Breast epithelium (tissue), 4 donors: ENCODE data around the gene PDIA5. TPM values are rescaled to one million over a fixed set of nuclear protein-coding genes. Genes with fewer than 3 reads are reported as not detected.
"Not testable (repeated sequence)": the region's sequence is repeated elsewhere in the genome, so short reads cannot be mapped to it uniquely, and the experiment has no call there.

Source experiments
- DNase-seq, 2 donors: peaks; one replicate each; pipeline ENCODE4 v3.0.0-alpha.2; 2019; ENCODE audit warnings: low spot score in 2 of 2
- H3K27ac ChIP-seq, 2 donors: fragments of 200-600 bp; sonication (generic) in 1 of 2; one replicate each; pipeline ENCODE4 v1.5.1; 2016 to 2019; ENCODE audit warnings: mild to moderate bottlenecking in 1 of 2
- H3K27me3 ChIP-seq, 2 donors: fragments of 200-600 bp; sonication (generic) in 1 of 2; one replicate each; pipeline versions ENCODE4 v1.5.1 to v1.6.0; 2017 to 2019; ENCODE audit warnings: control low read depth in 1 of 2, mild to moderate bottlenecking in 1 of 2
- H3K36me3 ChIP-seq: fragments of 200-600 bp; one replicate; pipeline ENCODE4 v1.5.1; 2019
- H3K4me1 ChIP-seq, 2 donors: fragments of 200-600 bp; sonication (generic); one replicate each; pipeline ENCODE4 v1.5.1; 2016 to 2019; ENCODE audit warnings: control low read depth in 1 of 2
- H3K4me3 ChIP-seq, 3 donors: fragments of 200-600 bp; sonication (generic); 1 replicate in 2 of 3; 2 replicates in 1 of 3; pipeline ENCODE4 v1.5.1; 2016 to 2019; ENCODE audit warnings: mild to moderate bottlenecking in 3 of 3, moderate library complexity in 2 of 3
- H3K9me3 ChIP-seq, 2 donors: fragments of 200-600 bp; sonication (generic) in 1 of 2; one replicate each; pipeline ENCODE4 v1.5.1; 2016 to 2019; ENCODE audit warnings: control low read depth in 1 of 2
- CTCF ChIP-seq, 3 donors: fragments of 450-650 bp; IDR thresholded peaks; one replicate each; pipeline ENCODE4 v1.5.1; 2016 to 2017; ENCODE audit warnings: antibody characterized with exemption in 3 of 3, mild to moderate bottlenecking in 3 of 3, moderate library complexity in 3 of 3
- POLR2A ChIP-seq: fragments of 450-650 bp; IDR thresholded peaks from one replicate; pipeline ENCODE4 v1.6.1; 2016; ENCODE audit warnings: antibody characterized with exemption, mild to moderate bottlenecking, moderate library complexity
- POLR2AphosphoS5 ChIP-seq, 3 donors: sonication (generic); formaldehyde crosslinking; IDR thresholded peaks; one replicate each; pipeline ENCODE4 v1.6.1; 2017; ENCODE audit warnings: antibody characterized with exemption in 3 of 3
- intact Hi-C: fragments of 100-400 bp; cut with DNase I; formaldehyde crosslinking; loops from one replicate; pipeline ENCODE4 v1.15.1; 2023; ENCODE audit warnings: low total_unique reads
- total RNA-seq, 3 donors: library from RNA; depleted of rRNA; stranded (reverse); fragments of >200 nt; gene quantifications; one replicate each; pipeline ENCODE4 v1.1.0, GENCODE V29; 2016

PDIA5 gene
- total RNA-seq, 3 donors from 2014 or later: 10.7 to 26.5 (median 11.0) TPM

GRCh38 chr3:123150449-123151215 is 83.8 kb downstream of the PDIA5 start:
- Histone ChIP-seq H3K4me3 (no peak overlapping the region), H3K4me1 (no peaks in the 10 kb centered on the region), H3K27me3 (no peaks in the 10 kb centered on the region), H3K27ac (no peak overlapping the region), H3K36me3 (peaks cover 5% of the 10 kb centered on the region), H3K9me3 (no peaks in the 10 kb centered on the region)
- intact Hi-C loops: no loop called here
- no peak for DNase-seq
- TF ChIP-seq CTCF (IDR thresholded peaks at IDR 0.05): no peak
- TF ChIP-seq POLR2A: no peak
- TF ChIP-seq POLR2AphosphoS5 (IDR thresholded peaks at IDR 0.05): no peak

GRCh38 chr3:123151251-123151705 is 84.5 kb downstream of the PDIA5 start:
- intact Hi-C loops: no loop called here
- Histone ChIP-seq H3K9me3 (no peaks in the 10 kb centered on the region), H3K27ac (no peak overlapping the region), H3K36me3 (peaks cover 5% of the 10 kb centered on the region), H3K4me3 (no peak overlapping the region), H3K4me1 (no peaks in the 10 kb centered on the region), H3K27me3 (no peaks in the 10 kb centered on the region)
- DNase-seq: no peak
- TF ChIP-seq POLR2A (no peak), POLR2AphosphoS5 (IDR thresholded peaks at IDR 0.05) (no peak), CTCF (IDR thresholded peaks at IDR 0.05) (no peak)

GRCh38 chr3:123151853-123152420 is 85.1 kb downstream of the PDIA5 start:
- H3K4me3 ChIP-seq, H3K27me3 ChIP-seq, DNase-seq, intact Hi-C loops, H3K4me1 ChIP-seq, H3K36me3 ChIP-seq, H3K9me3 ChIP-seq, H3K27ac ChIP-seq: not testable (repeated sequence)

- peaks cover 5% of the 10 kb centered on the region for H3K36me3 ChIP-seq
- no peaks in the 10 kb centered on the region for H3K9me3 ChIP-seq
- intact Hi-C loops: no loop called here
- no peak overlapping the region for H3K4me3 ChIP-seq
- H3K4me1 ChIP-seq: no peaks in the 10 kb centered on the region
- no peaks in the 10 kb centered on the region for H3K27me3 ChIP-seq
- no peak overlapping the region for H3K27ac ChIP-seq
- TF ChIP-seq POLR2A (no peak), POLR2AphosphoS5 (IDR thresholded peaks at IDR 0.05) (no peak), CTCF (IDR thresholded peaks at IDR 0.05) (no peak)
- no peak for DNase-seq
Observed at GRCh38 chr3:123152687-123153086, 85.9 kb downstream of the PDIA5 start.

GRCh38 chr3:123153125-123154019 is 86.5 kb downstream of the PDIA5 start:
- H3K4me3 ChIP-seq: no peak overlapping the region
- no peak for TF ChIP-seq POLR2AphosphoS5 (IDR thresholded peaks at IDR 0.05)
- TF ChIP-seq CTCF (IDR thresholded peaks at IDR 0.05): no peak
- TF ChIP-seq POLR2A: no peak
- H3K4me1 ChIP-seq: no peaks in the 10 kb centered on the region
- H3K27ac ChIP-seq: no peak overlapping the region
- no peaks in the 10 kb centered on the region for H3K27me3 ChIP-seq
- no peak for DNase-seq
- no peaks in the 10 kb centered on the region for H3K9me3 ChIP-seq
- peaks cover 5% of the 10 kb centered on the region for H3K36me3 ChIP-seq
- intact Hi-C loops: no loop called here
